GM12865 (cell line): Measurements from ENCODE around the gene TSPAN14.
"Not testable (repeated sequence)": the region's sequence is repeated elsewhere in the genome, so short reads cannot be mapped to it uniquely, and the experiment has no call there.

Source experiments
- DNase-seq: peaks from one replicate; pipeline ENCODE4 v3.0.0; 2010; ENCODE audit warnings: low read depth
- H3K4me3 ChIP-seq: 2 replicates; pipeline ENCODE4 v1.5.1; 2011; ENCODE audit warnings: mild to moderate bottlenecking, low read depth, low read length, control low read depth
- CTCF ChIP-seq: IDR thresholded peaks from 2 replicates; pipeline ENCODE4 v1.5.1; 2011; ENCODE audit warnings: low read length, control low read depth, low read depth, inconsistent platforms; ENCODE audit not compliant: insufficient read depth; ENCODE audit errors: missing control alignments

TSPAN14 gene

GRCh38 chr10:80413271-80413996, 40.7 kb upstream of the TSPAN14 start:
- no peak for DNase-seq
- no peak overlapping the region for H3K4me3 ChIP-seq
- TF ChIP-seq CTCF, result no peak

- DNase-seq, result no peak
- no peak for TF ChIP-seq CTCF
- H3K4me3 ChIP-seq, result no peak overlapping the region
These were observed 39.8 kb upstream of the TSPAN14 start for GRCh38 chr10:80414142-80414895.

GRCh38 chr10:80415734-80416478, 38.2 kb upstream of the TSPAN14 start:
- no peak for TF ChIP-seq CTCF
- DNase-seq, result no peak
- no peak overlapping the region for H3K4me3 ChIP-seq

- no peak for DNase-seq
- TF ChIP-seq CTCF, result no peak
- H3K4me3 ChIP-seq, result no peak overlapping the region
These were observed 37.5 kb upstream of the TSPAN14 start for GRCh38 chr10:80416479-80417098.

- not testable (repeated sequence) for DNase-seq, H3K4me3 ChIP-seq
These were observed 36.9 kb upstream of the TSPAN14 start for GRCh38 chr10:80417256-80417655.

DNA sequence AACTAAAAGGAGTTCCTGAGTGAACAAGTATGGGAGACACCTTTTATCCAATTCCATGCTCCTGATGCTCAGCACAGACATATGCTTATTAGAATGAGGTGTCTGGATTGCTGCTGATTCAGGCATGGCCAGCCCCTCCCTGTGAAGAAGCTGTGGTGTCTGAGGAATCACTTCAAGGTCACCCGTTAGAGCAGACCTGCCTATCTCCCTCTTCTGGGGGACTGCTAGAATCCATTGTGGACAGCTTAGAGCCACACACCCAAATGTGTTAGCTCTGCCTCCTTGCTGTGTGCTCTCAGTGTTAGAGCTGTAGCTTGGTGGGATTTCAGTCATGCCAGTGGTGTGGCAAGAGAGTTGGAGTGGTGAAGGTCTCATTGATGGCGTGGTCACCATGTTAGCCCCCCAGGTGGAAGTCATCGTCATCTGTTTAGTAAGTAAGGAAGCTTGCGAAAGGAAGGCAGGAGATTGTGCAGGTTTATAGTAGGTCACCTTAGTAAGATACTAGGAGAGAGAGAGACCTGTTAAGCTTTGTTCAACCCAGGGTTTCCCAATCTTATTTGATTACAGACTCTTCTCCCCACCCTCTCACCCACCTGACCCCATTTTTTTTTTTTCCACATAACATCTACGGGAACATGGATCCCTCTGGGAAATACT, 32.9 kb upstream of the TSPAN14 start:
- DNase-seq, result no peak

More for the DNA sequence above, 32.9 kb upstream of the TSPAN14 start:
- H3K4me3 ChIP-seq, result no peak overlapping the region
- TF ChIP-seq CTCF, result no peak
